Fibroblast of the aortic adventitia (primary cell): ENCODE results near the gene FLT1. TPM values are rescaled to one million over a fixed set of nuclear protein-coding genes. Genes with fewer than 3 reads are reported as not detected.

Experiments
- DNase-seq: peaks from one replicate; pipeline ENCODE4 v3.0.0-alpha.2; 2010; ENCODE audit warnings: low read depth
- H3K4me3 ChIP-seq: 2 replicates; pipeline ENCODE4 v1.5.1; 2011; ENCODE audit warnings: low read depth, mild to moderate bottlenecking, control low read depth, low read length, moderate library complexity
- CTCF ChIP-seq: IDR thresholded peaks from 2 replicates; pipeline ENCODE4 v1.5.1; 2011; ENCODE audit warnings: mild to moderate bottlenecking, low read length, control low read depth, inconsistent platforms; ENCODE audit not compliant: insufficient read depth
- total RNA-seq: library from RNA; depleted of rRNA; stranded (reverse); fragments of >200 nt; gene quantifications from 2 replicates; pipeline ENCODE4 v1.2.3, GENCODE V29; 2012; ENCODE audit warnings: low replicate concordance

The FLT1 gene
- total RNA-seq, 1 donor, result 0.36 TPM

- peak; percentile 87 for DNase-seq
- H3K4me3 ChIP-seq, result no peak overlapping the region
- no peak for TF ChIP-seq CTCF
Measured at GRCh38 chr13:28337166-28338005, 157.5 kb downstream of the FLT1 start.

- DNase-seq, result peak; percentile 47
- no peak for TF ChIP-seq CTCF
- H3K4me3 ChIP-seq, result no peak overlapping the region
Measured at GRCh38 chr13:28336193-28336657, 158.7 kb downstream of the FLT1 start.

- TF ChIP-seq CTCF, result no peak
- peak; percentile 43 for DNase-seq
- no peak overlapping the region for H3K4me3 ChIP-seq
Measured at GRCh38 chr13:28333204-28333881, 161.6 kb downstream of the FLT1 start.

- TF ChIP-seq CTCF, result no peak
- no peak overlapping the region for H3K4me3 ChIP-seq
- DNase-seq, result peak; percentile 96
Measured at GRCh38 chr13:28329395-28330158, 165.4 kb downstream of the FLT1 start.

GRCh38 chr13:28328271-28328607 is 166.7 kb downstream of the FLT1 start:
- no peak for DNase-seq
- H3K4me3 ChIP-seq, result no peak overlapping the region

More at GRCh38 chr13:28328271-28328607, 166.7 kb downstream of the FLT1 start:
- TF ChIP-seq CTCF, result no peak
